K562 (cell line): ENCODE measurements around the gene HDAC1.

Experiments used
- ATF1 ChIP-seq, 2 experiments: fragments of 450-650 bp in 1 of 2; IDR thresholded peaks; 2 replicates each; pipeline ENCODE4 v1.6.1; 2016; ENCODE audit warnings: missing compliant biosample characterization in 1 of 2, missing genetic modification characterization in 1 of 2
- BRD4 ChIP-seq: fragments of 200-600 bp; sonication (generic); IDR thresholded peaks from 2 replicates; pipeline ENCODE4 v1.6.1; 2017; ENCODE audit warnings: inconsistent platforms
- MXI1 ChIP-seq: IDR thresholded peaks from 2 replicates; pipeline ENCODE4 v1.6.1; 2011; ENCODE audit warnings: low read depth, mild to moderate bottlenecking, improper control_type of control experiment, low read length
- RBM34 ChIP-seq: fragments of 200-400 bp; formaldehyde crosslinking; IDR thresholded peaks from 2 replicates; pipeline ENCODE4 v1.6.1; 2018; ENCODE audit warnings: low read length, borderline replicate concordance; ENCODE audit not compliant: insufficient read depth
- RNF2 ChIP-seq: sonication (generic); IDR thresholded peaks from 2 replicates; pipeline ENCODE4 v1.6.1; 2016
- ZNF583 ChIP-seq: fragments of 250-450 bp; sonication (Bioruptor Pico); IDR thresholded peaks from 2 replicates; pipeline ENCODE4 v1.4.0; 2020
- TF ChIP-seq, protein P1 (sequence below), 3 experiments: IDR thresholded peaks in 2 of 3; conservative IDR thresholded peaks in 1 of 3; 2 replicates each; pipeline ENCODE4 v1.5.1; 2011 to 2012; ENCODE audit warnings: low read length in 3 of 3, mild to moderate bottlenecking in 3 of 3, control low read depth in 2 of 3, improper control_type of control experiment in 1 of 3, inconsistent platforms in 1 of 3, low read depth in 1 of 3, mixed read lengths in 1 of 3, moderate library complexity in 1 of 3; ENCODE audit not compliant: insufficient read depth in 2 of 3

DNA sequence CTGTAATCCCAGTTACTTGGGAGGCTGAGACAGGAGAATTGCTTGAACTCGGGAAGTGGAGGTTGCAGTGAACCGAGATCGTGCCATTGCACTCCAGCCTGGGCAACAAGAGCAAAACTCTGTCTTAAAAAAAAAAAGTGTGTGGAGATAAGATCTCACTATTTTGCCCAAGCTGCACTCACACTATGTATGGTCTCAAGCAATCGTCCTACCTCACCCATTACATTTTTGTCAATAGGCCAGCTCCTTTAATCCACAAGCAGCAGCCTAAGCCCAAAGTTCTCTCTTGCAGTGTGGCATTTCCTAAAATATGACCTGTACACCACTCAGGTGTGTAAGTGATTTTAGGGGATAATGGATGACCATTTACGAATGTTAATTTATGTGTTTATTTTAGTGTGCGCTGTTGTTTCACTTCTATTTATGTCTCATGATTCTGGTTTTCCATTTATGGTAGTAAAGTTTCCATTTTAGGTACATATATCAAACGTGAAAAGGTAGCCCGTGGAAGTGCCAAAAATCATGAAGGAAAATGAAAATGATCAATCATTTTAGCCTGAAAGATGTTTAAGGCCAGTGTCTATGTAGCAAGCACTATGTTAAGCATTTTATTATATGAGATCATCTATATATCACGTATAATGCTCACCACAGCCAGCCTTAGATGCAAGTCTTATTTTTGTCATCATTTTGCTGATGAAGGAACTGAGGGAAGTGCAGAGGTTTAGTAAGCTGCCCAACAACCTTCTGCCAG is 35.2 kb upstream of the HDAC1 start:
- TF ChIP-seq MXI1, result no peak
- TF ChIP-seq, protein P1, sequence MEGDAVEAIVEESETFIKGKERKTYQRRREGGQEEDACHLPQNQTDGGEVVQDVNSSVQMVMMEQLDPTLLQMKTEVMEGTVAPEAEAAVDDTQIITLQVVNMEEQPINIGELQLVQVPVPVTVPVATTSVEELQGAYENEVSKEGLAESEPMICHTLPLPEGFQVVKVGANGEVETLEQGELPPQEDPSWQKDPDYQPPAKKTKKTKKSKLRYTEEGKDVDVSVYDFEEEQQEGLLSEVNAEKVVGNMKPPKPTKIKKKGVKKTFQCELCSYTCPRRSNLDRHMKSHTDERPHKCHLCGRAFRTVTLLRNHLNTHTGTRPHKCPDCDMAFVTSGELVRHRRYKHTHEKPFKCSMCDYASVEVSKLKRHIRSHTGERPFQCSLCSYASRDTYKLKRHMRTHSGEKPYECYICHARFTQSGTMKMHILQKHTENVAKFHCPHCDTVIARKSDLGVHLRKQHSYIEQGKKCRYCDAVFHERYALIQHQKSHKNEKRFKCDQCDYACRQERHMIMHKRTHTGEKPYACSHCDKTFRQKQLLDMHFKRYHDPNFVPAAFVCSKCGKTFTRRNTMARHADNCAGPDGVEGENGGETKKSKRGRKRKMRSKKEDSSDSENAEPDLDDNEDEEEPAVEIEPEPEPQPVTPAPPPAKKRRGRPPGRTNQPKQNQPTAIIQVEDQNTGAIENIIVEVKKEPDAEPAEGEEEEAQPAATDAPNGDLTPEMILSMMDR (IDR thresholded peaks at IDR 0.05 in 2 of 3, conservative IDR thresholded peaks at IDR 0.05 in 1 of 3; ENCODE audit: insufficient read depth in 2 of 3, low read depth in 1 of 3, low read length in 3 of 3), result no peak
- TF ChIP-seq ATF1 (CRISPR knock-in tag; IDR thresholded peaks at IDR 0.05), result no peak
- no peak for TF ChIP-seq ATF1 (tag; IDR thresholded peaks at IDR 0.05)
- no peak for TF ChIP-seq RBM34
- no peak for TF ChIP-seq BRD4
- TF ChIP-seq RNF2, result no peak
- no peak for TF ChIP-seq ZNF583
